ENCODE measurements around the gene IQSEC1.

Gene IQSEC1

DNA sequence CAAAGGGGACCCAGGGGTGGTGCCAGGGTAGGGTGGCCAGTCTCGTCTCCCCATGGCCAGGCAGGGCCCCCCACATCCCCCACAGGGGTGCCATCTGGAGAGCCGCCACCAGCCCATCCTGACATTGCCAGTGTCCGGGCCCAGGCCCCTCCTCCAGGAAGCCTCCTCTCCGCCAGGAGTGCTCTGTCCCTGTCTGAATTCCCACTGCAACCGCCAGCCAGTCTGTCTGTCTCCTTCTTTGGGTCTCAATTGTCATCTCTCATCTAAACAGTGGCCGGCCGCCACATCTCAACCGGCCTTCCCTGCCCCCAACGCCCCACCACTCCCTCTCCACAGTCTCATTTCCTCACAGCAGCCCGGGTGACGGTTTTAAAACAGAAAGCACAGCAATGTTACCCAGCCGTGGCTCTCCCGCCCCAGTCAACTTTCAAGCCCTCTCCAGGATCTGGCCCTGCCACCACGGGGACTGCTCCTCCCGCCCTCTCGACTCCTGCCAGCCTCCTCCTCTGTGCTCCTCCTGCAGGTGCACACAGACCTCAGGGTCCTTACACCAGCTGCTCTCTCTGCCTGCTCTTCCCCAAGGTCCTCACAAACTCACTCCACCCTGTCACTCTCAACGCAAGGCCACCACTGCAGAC is 57.0 kb downstream of the IQSEC1 start:
- no peak for DNase-seq (ENCODE audit: low read depth)

DNA sequence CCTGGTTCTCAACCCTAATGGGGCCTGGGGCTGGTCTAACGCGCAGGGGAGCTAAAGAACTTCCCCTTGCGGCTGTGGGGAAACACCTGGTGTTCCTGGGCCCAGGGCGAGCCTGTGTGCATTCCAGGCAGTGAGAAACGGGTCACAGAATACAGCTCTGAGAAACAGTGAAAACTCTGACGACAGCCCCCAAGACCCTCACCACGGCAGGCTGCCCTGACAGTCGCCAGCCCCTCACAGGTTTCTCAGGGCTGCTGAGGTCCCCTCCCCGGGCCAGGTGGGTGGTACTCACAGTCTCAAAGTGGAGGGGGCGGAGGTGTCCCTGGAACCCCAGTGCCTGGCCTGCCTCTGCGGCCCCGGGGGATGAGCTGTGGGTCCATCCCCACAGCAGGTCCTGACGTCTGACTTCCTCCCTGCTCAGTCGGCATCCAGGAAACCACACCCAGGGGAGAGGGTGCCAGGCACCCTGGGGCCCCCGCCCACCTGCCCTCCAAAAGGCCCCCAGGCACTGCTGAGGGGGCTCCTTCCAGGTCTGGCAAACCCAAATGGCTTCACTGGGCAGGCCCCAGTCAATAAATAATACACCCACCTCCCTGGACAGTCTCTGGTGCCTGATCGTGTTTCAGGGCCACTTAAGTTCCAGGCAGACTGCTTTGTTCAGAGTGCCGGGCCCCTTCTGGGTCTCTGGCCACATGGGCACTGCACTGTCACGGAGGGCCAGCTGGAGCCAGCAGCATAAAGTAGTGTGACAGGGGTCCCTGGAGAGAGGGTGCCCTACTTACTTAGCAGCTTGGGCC is 57.7 kb downstream of the IQSEC1 start:
- no peak for DNase-seq (ENCODE audit: low read depth)

DNA sequence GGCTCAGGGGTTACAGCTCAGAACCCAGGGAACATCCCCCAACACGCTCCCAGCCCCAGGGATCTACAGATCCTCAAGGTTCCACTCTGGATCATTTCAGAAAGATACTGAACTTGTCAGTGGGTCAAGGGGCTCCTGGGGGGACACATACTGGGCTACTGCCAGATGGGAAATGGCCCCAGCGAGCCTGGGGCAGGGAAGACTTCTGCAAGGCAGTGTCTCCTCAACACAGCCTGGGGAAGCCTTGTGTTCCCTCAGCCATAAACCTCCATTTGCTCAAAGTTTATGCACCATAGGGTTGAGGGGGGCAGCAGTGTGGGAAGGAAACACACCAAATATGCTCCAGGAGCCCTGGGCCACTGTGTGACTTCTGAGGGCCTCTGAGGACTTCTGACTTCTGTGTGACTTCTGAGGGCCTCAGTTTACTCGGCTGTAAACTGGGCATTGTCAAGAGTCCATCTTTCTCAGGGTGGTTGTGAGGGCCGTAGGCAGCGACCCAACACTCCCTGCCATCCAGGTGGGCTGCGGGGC is 58.4 kb downstream of the IQSEC1 start:
- no peak for DNase-seq (ENCODE audit: low read depth)

DNA sequence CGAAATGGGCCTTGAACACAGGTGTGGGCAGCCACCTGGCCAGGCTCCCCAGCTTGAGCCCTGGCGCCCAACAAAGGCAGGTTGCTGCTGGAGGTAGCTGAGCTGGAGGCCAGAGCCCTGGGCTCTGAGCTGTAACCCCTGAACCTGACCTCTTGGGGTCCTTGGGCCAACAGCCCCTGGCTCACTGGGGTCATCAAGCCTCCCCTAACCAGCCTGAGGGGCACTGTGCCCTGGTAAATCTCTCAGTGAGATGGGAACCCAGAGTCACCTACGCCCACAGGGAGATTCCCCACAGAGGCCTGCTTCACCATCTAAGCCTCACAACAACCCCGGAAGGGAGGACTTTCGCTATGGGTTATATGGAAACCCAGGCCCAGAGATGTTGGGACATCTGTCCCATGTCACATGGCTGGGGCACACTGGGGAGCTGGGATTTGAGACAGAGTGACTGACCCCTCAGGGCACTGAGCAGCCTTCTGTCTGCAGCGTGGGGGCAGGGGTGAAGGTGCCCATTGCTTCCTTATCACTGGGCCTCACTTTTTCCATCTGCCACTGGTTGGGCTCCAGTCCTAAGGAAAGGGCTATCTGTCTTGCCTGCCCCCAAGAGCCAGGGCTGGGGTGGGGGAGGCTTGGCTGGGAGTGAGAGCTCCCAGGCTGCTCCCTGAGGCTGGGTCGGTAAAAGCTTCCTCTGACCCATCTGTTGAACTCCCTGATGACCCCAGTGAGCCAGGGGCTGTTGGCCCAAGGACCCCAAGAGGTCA is 59.1 kb downstream of the IQSEC1 start:
- no peak for DNase-seq (ENCODE audit: low read depth)

DNA sequence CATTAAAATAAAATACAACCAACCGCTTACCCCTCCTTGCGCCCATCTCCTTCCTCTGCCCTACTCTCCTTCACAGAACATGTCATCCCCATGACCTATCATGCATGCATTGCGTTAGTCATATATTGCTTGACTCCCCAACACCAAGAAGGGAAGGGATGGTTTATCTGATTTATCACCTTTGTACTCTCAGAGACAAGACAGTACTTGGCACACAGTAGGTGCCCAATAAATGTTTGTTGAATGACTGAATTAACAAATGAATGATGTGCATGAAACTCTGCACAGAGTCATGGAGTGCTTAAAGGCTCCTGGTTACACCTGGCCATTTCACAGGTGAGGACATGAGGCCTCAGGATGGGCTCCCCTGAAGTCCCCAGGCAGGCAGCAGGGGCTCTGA is 59.7 kb downstream of the IQSEC1 start:
- no peak for DNase-seq (ENCODE audit: low read depth)

DNA sequence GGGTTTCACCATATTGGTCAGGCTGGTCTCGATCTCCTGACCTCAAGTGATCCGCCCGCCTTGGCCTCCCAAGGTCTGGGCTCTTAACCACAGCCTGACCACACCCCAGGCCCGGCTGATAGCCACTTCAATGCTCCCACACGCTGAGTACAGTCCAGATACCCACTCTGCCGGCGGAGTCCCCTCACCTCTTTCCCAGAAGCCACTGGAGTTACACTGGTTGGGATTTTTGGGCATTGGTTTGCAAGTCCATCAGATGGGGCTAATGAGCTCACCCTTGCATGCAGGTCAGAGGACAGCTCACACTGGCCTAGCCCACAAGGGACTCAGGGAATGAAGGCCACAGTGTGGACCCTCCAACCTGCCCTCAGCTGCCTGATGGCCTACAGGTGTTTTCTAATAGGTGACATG is 60.1 kb downstream of the IQSEC1 start:
- DNase-seq (ENCODE audit: low read depth): no peak

DNA sequence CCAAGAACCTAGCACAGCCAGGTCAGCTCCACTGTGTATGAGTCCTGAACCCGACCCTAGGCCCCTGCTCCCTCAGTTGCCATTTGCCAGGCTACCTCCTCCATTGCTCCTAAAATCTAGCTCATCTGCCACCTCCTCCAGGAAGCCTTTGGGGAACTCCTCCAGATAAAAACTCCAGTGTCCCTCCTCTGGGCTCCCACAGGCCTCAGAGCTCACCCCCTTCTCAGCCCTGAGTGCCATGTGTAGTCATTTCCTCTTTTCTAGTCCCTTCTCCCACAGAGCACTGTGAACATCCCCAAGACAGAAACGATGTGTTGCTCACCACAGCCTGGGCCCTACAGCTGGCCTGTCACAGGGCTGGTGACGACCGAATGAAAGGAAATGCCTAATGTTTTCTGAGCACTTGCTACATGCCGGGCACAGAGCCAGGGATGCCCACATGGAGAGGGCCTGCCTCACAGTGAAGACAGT is 61.0 kb downstream of the IQSEC1 start:
- DNase-seq (ENCODE audit: low read depth): no peak

DNA sequence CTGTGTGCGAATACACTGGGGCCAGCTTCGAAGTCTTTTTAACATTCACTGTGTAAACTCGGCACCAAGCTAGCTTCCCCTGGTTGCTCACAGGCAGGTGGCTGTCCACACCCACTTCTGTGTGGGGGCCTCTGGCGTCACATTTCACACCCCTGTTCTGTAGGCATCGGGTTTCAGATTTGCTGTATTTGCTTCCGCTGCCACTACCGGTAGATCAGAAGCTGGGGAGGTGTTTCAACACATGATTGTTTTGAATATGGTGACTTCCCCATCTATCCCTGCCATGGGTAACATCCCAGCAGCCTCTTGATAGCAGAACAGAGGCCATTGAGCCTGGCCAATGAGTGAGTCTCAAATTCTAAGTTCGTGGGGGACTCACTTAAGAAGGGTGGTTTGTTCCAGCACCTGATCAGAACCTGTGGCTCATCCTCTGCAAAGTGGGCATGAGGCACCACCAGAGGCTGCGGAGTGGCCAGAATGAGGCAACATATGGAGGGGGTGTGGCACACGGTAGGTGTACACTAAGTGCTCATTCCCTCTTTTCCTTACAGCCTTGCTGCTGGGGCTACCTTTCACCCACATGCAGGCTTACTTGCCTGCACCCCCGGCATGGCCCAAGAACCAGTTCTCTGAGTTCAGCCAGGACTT is 61.5 kb downstream of the IQSEC1 start:
- no peak for DNase-seq (ENCODE audit: low read depth)

DNA sequence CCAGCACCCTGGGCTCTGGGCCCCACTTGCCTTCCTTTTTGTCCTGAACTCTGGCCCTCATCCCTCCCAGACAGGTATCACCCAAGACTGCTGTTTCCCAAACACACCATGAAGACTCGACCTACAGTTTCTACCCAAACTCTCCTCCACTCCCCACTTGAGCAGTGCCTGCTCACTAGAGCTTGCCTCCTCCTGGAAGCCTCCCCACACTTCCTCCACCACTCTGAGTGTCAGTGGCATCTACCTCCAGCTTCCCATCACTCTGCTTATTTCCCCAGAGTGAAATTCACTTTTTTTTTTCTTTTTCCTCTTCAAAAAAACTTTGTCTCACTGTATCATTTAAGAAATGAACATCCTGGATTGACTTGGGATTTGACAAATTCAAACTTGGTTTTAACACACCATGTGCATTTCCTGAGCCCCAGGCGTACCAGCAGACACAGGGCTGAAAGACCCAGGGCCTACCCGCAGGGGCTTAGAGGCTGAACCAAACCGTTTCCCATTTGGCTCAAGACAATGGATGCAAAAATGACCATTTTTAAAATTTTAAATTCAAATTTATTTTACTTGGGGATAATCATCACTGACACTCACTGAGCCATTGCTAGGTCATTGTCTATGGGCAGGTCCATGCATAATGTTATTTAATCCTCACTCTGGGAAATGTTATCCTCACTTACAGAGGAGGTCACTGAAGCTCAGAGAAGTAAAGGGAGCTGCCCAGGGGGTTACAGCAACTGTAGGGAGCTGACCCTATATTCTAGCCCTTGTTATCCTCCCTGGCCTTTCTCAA is 62.3 kb downstream of the IQSEC1 start:
- DNase-seq (ENCODE audit: low read depth): no peak

DNA sequence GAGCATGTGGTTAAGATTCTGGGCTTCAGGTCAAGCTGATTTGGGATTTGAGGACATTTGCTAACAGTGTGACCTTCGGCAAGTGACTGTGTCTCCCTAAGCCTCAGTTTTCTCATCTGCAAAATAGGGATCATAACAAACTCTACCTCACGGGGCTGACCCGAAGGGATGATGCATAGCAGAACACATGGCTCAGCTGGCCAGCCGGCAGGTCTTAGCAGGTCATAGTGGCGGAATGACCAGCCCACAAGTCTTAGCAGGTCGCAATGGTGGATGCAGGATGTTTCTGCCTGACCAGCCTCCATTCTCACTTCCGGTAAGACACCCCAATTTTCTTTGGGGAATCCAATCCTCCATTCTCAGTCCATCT is 63.3 kb downstream of the IQSEC1 start:
- DNase-seq (ENCODE audit: low read depth): no peak

DNA sequence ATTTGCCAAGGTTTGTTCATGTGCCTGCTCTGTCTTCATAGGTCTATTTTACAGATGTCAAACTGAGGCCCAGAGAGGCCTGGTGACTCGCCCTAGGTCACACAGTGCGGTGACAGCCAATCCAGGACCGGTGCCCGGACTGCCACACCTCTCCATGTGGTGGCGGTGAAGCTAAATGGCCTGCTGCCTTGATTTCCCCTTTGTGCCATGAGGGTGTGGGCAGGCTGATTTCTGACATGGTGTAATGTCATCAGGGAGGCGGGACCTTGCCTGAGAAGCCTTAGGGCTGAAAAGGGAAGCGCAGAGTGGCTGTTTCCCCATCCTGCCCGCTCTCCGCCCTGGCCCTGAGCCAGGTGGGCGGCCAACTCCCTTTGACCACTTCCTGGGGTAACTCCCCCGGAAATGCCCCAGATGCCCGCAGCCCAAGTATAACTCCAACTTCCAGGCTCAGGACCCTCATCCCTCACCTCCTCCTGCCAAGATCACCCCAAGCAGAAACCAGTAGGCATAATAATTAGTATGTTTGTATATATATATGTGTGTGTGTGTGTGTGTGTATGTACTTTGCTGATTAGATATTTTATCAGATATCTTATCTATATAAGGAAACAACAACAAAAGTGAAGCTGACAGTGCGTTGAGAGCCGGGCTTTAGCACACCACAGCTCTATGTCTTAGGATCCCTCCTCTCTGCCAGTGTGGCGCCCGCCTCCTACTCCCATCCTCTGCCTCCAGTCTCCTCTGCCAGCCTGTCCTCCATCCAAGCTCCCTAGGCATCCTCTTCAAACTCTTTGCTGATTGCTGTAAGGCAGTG is 63.9 kb downstream of the IQSEC1 start:
- DNase-seq (ENCODE audit: low read depth): no peak

DNA sequence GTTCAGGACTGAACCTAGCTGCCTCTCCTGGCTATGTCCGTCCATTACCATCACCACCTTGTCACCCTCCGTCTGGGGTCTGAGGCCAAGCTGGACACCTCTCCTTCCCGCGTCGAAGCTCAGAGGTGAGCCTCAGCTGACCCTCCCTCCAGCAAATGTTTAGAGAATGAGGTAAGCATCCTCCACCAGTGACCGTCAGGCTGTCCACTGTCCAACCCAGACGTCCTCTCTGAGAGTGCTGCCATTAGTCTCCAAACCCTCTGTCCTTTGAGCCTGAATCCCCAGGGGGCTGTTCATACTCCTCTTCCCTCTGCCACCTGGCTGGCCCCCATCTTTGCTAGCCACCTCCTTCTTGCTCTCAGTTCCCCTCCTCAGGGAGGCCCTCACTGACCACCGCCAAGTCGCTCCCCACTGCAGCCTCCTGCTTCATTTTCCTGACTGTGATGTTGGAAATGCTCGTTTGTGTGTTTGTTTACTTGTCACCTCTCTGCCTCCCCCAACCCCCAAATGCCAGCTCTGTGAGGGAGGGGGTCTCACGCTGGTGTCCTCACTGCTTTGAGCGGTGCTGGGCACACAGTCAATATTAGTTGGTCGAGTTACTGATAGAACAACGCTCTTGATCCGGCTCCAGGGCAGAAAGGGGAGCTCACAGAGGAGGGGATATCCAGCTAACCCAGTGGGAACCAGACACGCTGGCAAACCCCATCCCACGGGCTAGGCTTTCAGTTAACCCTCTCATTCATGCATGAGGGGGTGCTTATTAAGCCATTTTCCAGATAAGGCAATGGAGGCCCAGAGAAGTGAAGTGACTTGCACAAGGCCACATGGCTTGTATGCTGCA is 64.9 kb downstream of the IQSEC1 start:
- no peak for DNase-seq (ENCODE audit: low read depth)

DNA sequence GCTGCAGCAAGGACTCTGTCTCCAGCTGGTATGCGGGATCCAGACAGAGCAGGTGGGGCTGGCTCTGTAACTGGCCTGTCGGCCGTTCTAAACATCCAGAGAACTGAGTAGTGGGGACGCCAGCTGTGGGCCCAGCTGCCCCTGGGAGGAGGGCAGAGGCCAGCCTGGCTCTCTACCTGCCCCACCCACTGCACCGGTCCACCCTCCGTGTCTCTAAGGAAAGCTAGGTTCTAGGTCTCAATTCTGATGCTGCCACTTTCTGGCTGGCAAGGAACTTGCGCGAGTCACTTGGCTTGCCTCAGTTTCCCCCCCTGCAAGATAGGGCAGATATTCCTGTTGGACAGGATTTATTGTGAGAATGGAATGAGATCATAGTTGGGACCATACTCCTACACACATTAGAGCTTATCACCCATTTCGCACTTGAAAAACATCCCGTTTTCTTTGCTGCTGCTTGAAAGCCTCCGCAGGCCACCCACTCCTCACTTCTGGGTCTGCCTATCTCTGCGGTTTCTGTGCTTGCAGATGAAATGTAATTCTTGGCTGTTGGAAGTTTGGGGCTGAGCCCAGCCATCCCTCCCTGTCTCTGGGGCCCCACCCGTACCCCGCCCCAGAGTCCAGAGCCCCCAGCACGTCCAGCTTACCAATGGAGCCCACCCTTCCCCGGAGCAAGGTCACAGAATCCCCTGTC is 65.8 kb downstream of the IQSEC1 start:
- DNase-seq (ENCODE audit: low read depth): no peak

DNA sequence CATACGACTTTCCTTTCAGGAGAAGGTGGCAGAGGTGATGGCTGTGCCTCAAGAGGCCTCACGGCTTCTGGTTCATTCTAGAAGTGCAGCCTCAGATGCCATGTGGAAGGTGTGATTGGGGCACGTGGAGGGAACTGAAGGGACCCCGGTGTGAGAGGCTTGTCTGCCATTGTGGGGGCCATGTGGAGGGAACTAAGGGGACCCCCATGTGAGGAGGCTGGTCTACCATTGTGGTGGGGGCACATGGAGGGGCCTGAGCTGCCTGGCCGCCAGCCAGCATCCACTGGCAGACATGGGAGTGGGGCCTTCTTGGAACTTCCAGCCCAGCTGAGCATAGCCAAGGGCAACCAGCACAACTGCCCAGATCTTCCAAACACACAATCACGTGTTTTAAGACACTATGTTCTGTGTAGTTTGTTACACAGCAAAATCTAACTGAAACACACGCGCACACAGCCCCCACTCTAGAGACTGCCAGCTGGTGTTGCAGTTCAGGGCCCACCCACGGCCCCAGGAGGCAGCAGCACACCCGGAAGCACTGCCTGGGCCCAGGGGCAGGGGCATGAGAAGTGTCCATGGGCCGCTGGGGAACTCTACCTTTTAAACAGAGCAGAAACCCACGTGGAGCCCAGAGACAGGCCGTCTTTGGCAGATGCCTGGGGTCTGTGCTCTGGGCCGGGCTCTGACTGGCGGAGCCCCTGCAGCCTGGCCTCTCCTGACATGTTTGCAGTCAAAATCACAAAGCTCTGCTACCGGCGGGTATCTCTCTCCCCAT is 66.8 kb downstream of the IQSEC1 start:
- no peak for DNase-seq (ENCODE audit: low read depth)

DNA sequence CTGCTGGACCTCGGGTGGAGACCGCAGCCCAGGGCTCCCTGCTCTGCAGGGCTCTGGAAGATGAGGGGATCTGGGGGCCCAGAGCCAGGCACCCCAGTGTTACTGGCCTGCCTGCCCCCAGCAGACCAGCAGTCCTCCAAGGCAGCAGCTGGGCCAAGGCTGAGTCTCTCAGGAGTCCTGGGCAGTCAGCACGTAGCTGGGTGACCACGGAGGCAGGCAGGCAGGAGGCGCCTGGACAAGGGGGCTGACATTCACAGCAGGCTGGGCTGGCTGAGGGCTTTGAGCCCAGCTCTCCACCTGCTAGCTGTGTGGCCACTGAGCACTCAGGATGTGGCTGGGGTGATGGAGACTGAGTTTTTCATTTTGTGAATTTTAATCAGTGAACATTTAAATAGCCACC is 67.9 kb downstream of the IQSEC1 start:
- DNase-seq (ENCODE audit: low read depth): no peak

DNA sequence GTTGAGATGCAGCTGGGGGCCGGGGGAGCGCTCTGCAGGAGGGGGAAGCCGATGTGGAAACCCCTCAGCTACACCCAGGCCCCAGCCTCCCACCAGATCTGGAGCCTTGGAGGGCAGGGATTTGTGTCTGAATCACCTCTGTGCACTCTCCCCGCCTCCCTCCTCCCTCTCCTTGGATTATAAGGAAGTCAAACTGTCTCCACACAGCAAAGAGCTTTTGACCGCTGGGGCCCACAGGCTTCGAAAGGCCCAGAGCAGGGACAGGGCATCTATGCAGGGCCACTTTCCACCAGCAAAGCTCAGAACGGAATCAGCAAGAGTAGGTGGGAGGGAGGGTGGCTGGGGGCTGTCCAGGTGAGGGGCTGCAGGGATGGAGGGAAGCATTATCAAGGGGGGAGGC is 68.9 kb downstream of the IQSEC1 start:
- no peak for DNase-seq (ENCODE audit: low read depth)

DNA sequence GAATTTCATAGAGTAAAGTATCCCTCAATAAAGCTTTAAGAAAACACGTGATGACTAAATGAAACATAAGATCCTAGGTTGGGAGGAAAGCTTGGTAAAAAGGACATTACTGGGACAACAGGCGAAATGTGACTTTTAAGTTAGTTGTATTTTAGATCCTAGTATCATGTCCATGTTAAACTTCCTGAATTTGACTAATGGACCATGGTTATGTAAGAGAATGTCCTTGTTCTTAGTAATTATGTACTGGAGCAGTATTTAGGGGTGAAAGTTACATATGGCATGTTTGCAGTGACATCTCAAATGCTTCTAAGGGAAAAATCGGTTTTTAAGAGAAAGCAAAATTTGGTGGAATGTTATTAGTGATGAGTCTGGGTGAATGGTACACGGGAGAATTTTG is 69.6 kb downstream of the IQSEC1 start:
- DNase-seq (ENCODE audit: low read depth): no peak

DNA sequence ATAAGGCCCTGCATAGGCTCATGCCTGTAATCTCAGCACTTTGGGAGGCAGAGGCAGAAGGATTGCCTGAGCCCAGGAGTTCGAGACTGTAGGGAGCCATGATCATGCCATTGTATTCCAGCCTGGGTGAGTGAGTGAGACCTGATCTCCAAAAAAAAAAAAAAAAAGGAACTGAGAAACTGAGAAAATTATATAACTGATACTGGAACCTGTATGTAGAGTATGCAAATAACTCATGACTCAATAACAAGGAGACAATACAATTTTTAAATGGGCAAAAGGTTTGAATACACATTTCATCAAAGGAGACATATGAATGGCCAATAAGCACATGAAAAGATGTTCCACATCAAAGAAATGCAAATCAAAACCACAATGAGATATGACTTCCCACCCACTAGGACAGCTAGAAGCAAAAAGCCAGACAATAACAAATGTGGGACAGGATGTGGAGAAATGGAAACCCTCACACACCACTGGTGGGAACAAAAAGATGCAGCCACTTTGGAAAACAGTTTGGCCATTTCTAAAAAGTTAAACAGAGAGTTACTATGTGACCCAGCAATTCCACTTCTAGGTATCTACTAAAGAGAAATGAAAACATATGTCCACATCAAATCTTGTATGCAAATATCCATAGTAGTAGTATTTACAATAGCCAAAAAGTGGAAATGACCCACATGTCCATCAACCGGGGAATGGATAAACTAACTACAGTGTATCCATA is 70.7 kb downstream of the IQSEC1 start:
- no peak for DNase-seq (ENCODE audit: low read depth)
